IMR-90 (cell line): ENCODE results near the gene TROAP. TPM values are rescaled to one million over a fixed set of nuclear protein-coding genes. Genes with fewer than 3 reads are reported as not detected.

Source experiments
- ATAC-seq: fragments of 200-7000 bp; cut with Tn5 transposase; 2 replicates; pipeline ENCODE4 v1.9.1; 2020; ENCODE audit warnings: low read depth, mild to moderate bottlenecking, moderate library complexity
- BruUV-seq: library from RNA; stranded (reverse); fragments of 400-500 nt; replicated peaks from 2 replicates; lab custom pipeline; 2021; lab: Mats Ljungman, UMichigan
- CTCF ChIA-PET: fragments of 300-600 bp; formaldehyde crosslinking; extraction: SDS; loops from one replicate; lab custom pipeline; 2021; ENCODE audit warnings: antibody characterized with exemption; lab: Yijun Ruan, JAX
- POLR2A ChIA-PET: fragments of 300-600 bp; sonication (Branson Sonifier 250); formaldehyde crosslinking; loops from one replicate; lab custom pipeline; 2022; ENCODE audit warnings: antibody characterized with exemption; ENCODE audit not compliant: unreplicated experiment; lab: Charles Lee
- DNase-seq: peaks from one replicate; pipeline ENCODE4 v3.0.0; 2013
- H2AFZ ChIP-seq: replicated peaks from 2 replicates; pipeline ENCODE3; 2013; ENCODE audit warnings: low read length, mild to moderate bottlenecking; ENCODE audit not compliant: poor library complexity
- H2AK5ac ChIP-seq: 2 replicates; pipeline ENCODE4 v1.6.1; 2013; ENCODE audit warnings: low read depth, low read length, inconsistent platforms
- H2AK9ac ChIP-seq: replicated peaks from 2 replicates; pipeline ENCODE3; 2013; ENCODE audit warnings: mild to moderate bottlenecking, low read depth, low read length, moderate library complexity; ENCODE audit not compliant: poor library complexity
- H2BK120ac ChIP-seq: 2 replicates; pipeline ENCODE4 v1.6.1; 2013; ENCODE audit warnings: low read depth, low read length, inconsistent platforms
- H2BK15ac ChIP-seq: 3 replicates; pipeline ENCODE4 v1.6.1; 2013; ENCODE audit warnings: low read depth, low read length, inconsistent platforms
- H2BK20ac ChIP-seq: 2 replicates; pipeline ENCODE4 v1.6.1; 2013; ENCODE audit warnings: low read depth, mild to moderate bottlenecking, inconsistent platforms, low read length, moderate library complexity
- H2BK5ac ChIP-seq: 2 replicates; pipeline ENCODE4 v1.6.1; 2013; ENCODE audit warnings: mild to moderate bottlenecking, low read depth, low read length, inconsistent platforms; ENCODE audit not compliant: poor library complexity, severe bottlenecking
- H3K14ac ChIP-seq: replicated peaks from 2 replicates; pipeline ENCODE4 v1.6.1; 2013; ENCODE audit warnings: low read depth, low read length, inconsistent platforms
- H3K18ac ChIP-seq: 2 replicates; pipeline ENCODE4 v1.6.1; 2013; ENCODE audit warnings: low read depth, low read length, control low read depth
- H3K23ac ChIP-seq: 2 replicates; pipeline ENCODE4 v1.6.1; 2013; ENCODE audit warnings: low read depth, low read length, inconsistent platforms
- H3K27ac ChIP-seq: 2 replicates; pipeline ENCODE4 v1.5.1; 2013; ENCODE audit warnings: mild to moderate bottlenecking, control low read depth, low read length; ENCODE audit not compliant: insufficient read depth
- H3K27me3 ChIP-seq: 2 replicates; pipeline ENCODE4 v1.6.1; 2013; ENCODE audit warnings: low read length; ENCODE audit not compliant: control insufficient read depth, insufficient read depth
- H3K36me3 ChIP-seq: 2 replicates; pipeline ENCODE4 v1.6.1; 2013; ENCODE audit warnings: low read length, mixed read lengths; ENCODE audit not compliant: control insufficient read depth, insufficient read depth
- H3K4ac ChIP-seq: 2 replicates; pipeline ENCODE4 v1.6.1; 2013; ENCODE audit warnings: low read depth, low read length, inconsistent platforms
- H3K4me1 ChIP-seq: 2 replicates; pipeline ENCODE4 v1.6.1; 2013; ENCODE audit warnings: low read length, mixed read lengths; ENCODE audit not compliant: control insufficient read depth, insufficient read depth
- H3K4me2 ChIP-seq: 2 replicates; pipeline ENCODE4 v1.6.1; 2013; ENCODE audit warnings: low read depth, mild to moderate bottlenecking, control low read depth, low read length, moderate library complexity
- H3K4me3 ChIP-seq: 2 replicates; pipeline ENCODE4 v1.5.1; 2013; ENCODE audit warnings: low read depth, mild to moderate bottlenecking, control low read depth, low read length, moderate library complexity; ENCODE audit not compliant: insufficient read depth
- H3K56ac ChIP-seq: 2 replicates; pipeline ENCODE4 v1.6.1; 2013; ENCODE audit warnings: low read length, inconsistent platforms; ENCODE audit not compliant: insufficient read depth; ENCODE audit errors: extremely low read depth
- H3K79me1 ChIP-seq, 2 experiments: 2 replicates each; pipeline ENCODE4 v1.6.1; 2013; ENCODE audit warnings: low read length in 2 of 2, inconsistent platforms in 1 of 2, low read depth in 1 of 2
- H3K9ac ChIP-seq: 2 replicates; pipeline ENCODE4 v1.6.1; 2013; ENCODE audit warnings: low read depth, low read length, control low read depth
- H3K9me1 ChIP-seq: 2 replicates; pipeline ENCODE4 v1.6.1; 2013; ENCODE audit warnings: low read length, inconsistent platforms; ENCODE audit not compliant: insufficient read depth
- H3K9me3 ChIP-seq: 2 replicates; pipeline ENCODE4 v1.6.1; 2013; ENCODE audit warnings: low read length; ENCODE audit not compliant: control insufficient read depth, insufficient read depth
- H4K20me1 ChIP-seq: 2 replicates; pipeline ENCODE4 v1.6.1; 2013; ENCODE audit warnings: low read length, inconsistent platforms; ENCODE audit not compliant: insufficient read depth
- H4K5ac ChIP-seq: 2 replicates; pipeline ENCODE4 v1.6.1; 2013; ENCODE audit warnings: mild to moderate bottlenecking, low read depth, low read length, control low read depth
- H4K8ac ChIP-seq, 2 experiments: 2 replicates each; pipeline ENCODE4 v1.6.1; 2013; ENCODE audit warnings: low read depth in 2 of 2, low read length in 2 of 2, control low read depth in 1 of 2, inconsistent platforms in 1 of 2
- H4K91ac ChIP-seq: 2 replicates; pipeline ENCODE4 v1.6.1; 2013; ENCODE audit warnings: low read depth, low read length, inconsistent platforms; ENCODE audit not compliant: insufficient read depth
- BHLHE40 ChIP-seq: fragments of 150-350 bp; IDR thresholded peaks from 2 replicates; pipeline ENCODE4 v1.6.1; 2016; ENCODE audit warnings: mild to moderate bottlenecking, low read depth, low read length
- CEBPB ChIP-seq: IDR thresholded peaks from 2 replicates; pipeline ENCODE4 v1.6.1; 2012; ENCODE audit warnings: low read depth, low read length, improper control_type of control experiment
- CHD1 ChIP-seq: IDR thresholded peaks from 2 replicates; pipeline ENCODE4 v1.6.1; 2012; ENCODE audit warnings: low read depth, low read length, improper control_type of control experiment
- FOS ChIP-seq: fragments of 150-350 bp; IDR thresholded peaks from 2 replicates; pipeline ENCODE4 v1.6.1; 2016; ENCODE audit warnings: low read depth, low read length
- MAFK ChIP-seq: IDR thresholded peaks from 2 replicates; pipeline ENCODE4 v1.6.1; 2012; ENCODE audit warnings: low read depth, low read length, improper control_type of control experiment
- MAZ ChIP-seq: IDR thresholded peaks from 2 replicates; pipeline ENCODE4 v1.6.1; 2012; ENCODE audit warnings: low read depth, mild to moderate bottlenecking, low read length, improper control_type of control experiment, moderate library complexity, borderline replicate concordance
- MXI1 ChIP-seq: IDR thresholded peaks from 2 replicates; pipeline ENCODE4 v1.6.1; 2012; ENCODE audit warnings: low read depth, mild to moderate bottlenecking, low read length, moderate library complexity, borderline replicate concordance
- NFE2L2 ChIP-seq: fragments of 150-350 bp; IDR thresholded peaks from 2 replicates; pipeline ENCODE4 v1.6.1; 2016; ENCODE audit warnings: low read depth, mild to moderate bottlenecking, low read length
- POLR2A ChIP-seq: IDR thresholded peaks from 2 replicates; pipeline ENCODE4 v1.6.1; 2012; ENCODE audit warnings: mild to moderate bottlenecking, low read depth, low read length
- RAD21 ChIP-seq: IDR thresholded peaks from 2 replicates; pipeline ENCODE4 v1.6.1; 2012; ENCODE audit warnings: low read length, improper control_type of control experiment
- RCOR1 ChIP-seq: IDR thresholded peaks from 2 replicates; pipeline ENCODE4 v1.6.1; 2012; ENCODE audit warnings: mild to moderate bottlenecking, low read length, improper control_type of control experiment; ENCODE audit not compliant: insufficient replicate concordance
- RFX5 ChIP-seq: IDR thresholded peaks from 2 replicates; pipeline ENCODE4 v1.8.0; 2012; ENCODE audit warnings: low read depth, mild to moderate bottlenecking, low read length, moderate library complexity
- SMC3 ChIP-seq: fragments of 150-350 bp; IDR thresholded peaks from 2 replicates; pipeline ENCODE4 v1.6.1; 2016; ENCODE audit warnings: low read depth, mild to moderate bottlenecking, antibody characterized with exemption, low read length, moderate library complexity
- WGBS, 2 experiments: methylation state at CpG; one replicate each; pipeline versions ENCODE4 v1.1.5 to v1.1.7; 2013; ENCODE audit warnings: missing lambda C conversion rate in 2 of 2; ENCODE audit not compliant: insufficient read length in 1 of 2; ENCODE audit errors: extremely low coverage in 2 of 2; 5-methylcytosine and 5-hydroxymethylcytosine counted together
- dilution Hi-C: fragments of 300-500 bp; cut with HindIII; formaldehyde crosslinking; loops from one replicate; pipeline ENCODE4 v1.14.3; 2018; ENCODE audit warnings: low sequenced_read_pairs; ENCODE audit not compliant: unreplicated experiment
- in situ Hi-C: fragments of 300-500 bp; cut with MboI; formaldehyde crosslinking; loops from 3 replicates; pipeline ENCODE4 v1.14.3; 2019; ENCODE audit warnings: low sequenced_read_pairs, inconsistent platforms, mixed read lengths
- intact Hi-C: fragments of 100-400 bp; cut with micrococcal nuclease; formaldehyde crosslinking; loops from 2 replicates; pipeline ENCODE4 v1.10.0; 2022
- polyA plus RNA-seq, 3 experiments: library from polyadenylated mRNA; depleted of rRNA; stranded (reverse); fragments of >200 nt; gene quantifications; 2 replicates each; pipeline ENCODE4 v1.2.3, GENCODE V29; 2012; ENCODE audit warnings: low replicate concordance in 1 of 3
- total RNA-seq: library from RNA; depleted of rRNA; stranded (reverse); fragments of >200 nt; gene quantifications from 2 replicates; pipeline ENCODE4 v1.2.3, GENCODE V29; 2012
- TF ChIP-seq, protein P1 (sequence below): fragments of 150-350 bp; IDR thresholded peaks from 2 replicates; pipeline ENCODE4 v1.6.1; 2017; ENCODE audit warnings: mild to moderate bottlenecking, antibody characterized with exemption, low read length, low read depth
- TF ChIP-seq, protein P2 (sequence below): fragments of 150-350 bp; IDR thresholded peaks from 2 replicates; pipeline ENCODE4 v1.6.1; 2016; ENCODE audit warnings: low read depth, mild to moderate bottlenecking, low read length, moderate library complexity, borderline replicate concordance
- TF ChIP-seq, protein P3 (sequence below): conservative IDR thresholded peaks from 2 replicates; pipeline ENCODE4 v1.5.1; 2012; ENCODE audit warnings: mild to moderate bottlenecking, low read depth, low read length, improper control_type of control experiment

The TROAP gene
- total and polyA plus RNA-seq, 2 of the 4 experiments (the other 2 are of a cell fraction), result 21.5 to 29.3 TPM

DNA sequence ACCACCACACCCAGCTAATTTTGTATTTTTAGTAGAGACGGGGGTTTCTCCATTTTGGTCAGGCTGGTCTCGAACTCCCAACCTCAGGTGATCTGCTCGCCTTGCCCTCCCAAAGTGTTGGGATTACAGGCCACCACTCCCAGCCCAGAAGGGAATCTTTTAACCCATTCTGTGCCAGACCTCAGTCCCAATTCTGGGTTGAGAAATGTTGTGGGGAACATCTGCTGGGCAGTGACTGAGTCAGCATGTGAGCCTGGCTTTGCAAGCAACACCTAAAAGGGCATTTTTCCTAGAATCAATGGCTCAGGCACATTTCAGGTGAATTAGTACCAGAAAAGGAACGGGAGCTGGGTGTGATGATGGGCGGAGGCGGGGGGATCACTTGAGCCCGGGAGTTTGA, 36.6 kb downstream of the TROAP start:
- H4K20me1 ChIP-seq, result no peaks in the 10 kb centered on the region
- no peak overlapping the region for H3K4me3 ChIP-seq
- no peak overlapping the region for H3K4ac ChIP-seq
- no peak overlapping the region for H2AFZ ChIP-seq
- H2BK20ac ChIP-seq, result no peak overlapping the region
- H3K36me3 ChIP-seq, result no peaks in the 10 kb centered on the region
- intact Hi-C loops, result no loop called here
- no CpG with 5 or more reads among the region's 7 CpGs for WGBS, 2 experiments
- POLR2A ChIA-PET, result interaction anchor here (0.7 kb wide), 1 partner anchor 158 kb away, joined by 3 read pairs; no protein-coding TSS in a partner anchor
- no peaks in the 10 kb centered on the region for H3K9me1 ChIP-seq
- CTCF ChIA-PET, result interaction anchor here (0.9 to 3.8 kb wide), 7 partner anchors 12 to 222 kb away, joined by 3 to 46 read pairs (median 18); partner anchors contain the start of gene DNAJC22
- H3K27me3 ChIP-seq, result no peaks in the 10 kb centered on the region
- H3K23ac ChIP-seq, result no peak overlapping the region
- in situ Hi-C loops, result loop anchor here (5.0 kb wide), 1 partner anchor 148 kb away; no protein-coding TSS in a partner anchor
- H4K5ac ChIP-seq, result no peak overlapping the region
- H4K91ac ChIP-seq, result no peak overlapping the region
- no peak overlapping the region for H2BK15ac ChIP-seq
- H3K79me1 ChIP-seq, result no peaks in the 10 kb centered on the region
- no peak overlapping the region for H3K14ac ChIP-seq
- dilution Hi-C loops, result loop anchor here (25.0 kb wide), 1 partner anchor 153 kb away; no protein-coding TSS in a partner anchor
- no peak overlapping the region for H3K18ac ChIP-seq
- no TSS peak for BruUV-seq
- H3K4me2 ChIP-seq, result no peak overlapping the region
- H2AK9ac ChIP-seq, result no peak overlapping the region
- H3K56ac ChIP-seq, result no peak overlapping the region
- H3K9ac ChIP-seq, result no peak overlapping the region
- H3K9me3 ChIP-seq, result no peaks in the 10 kb centered on the region
- H3K27ac ChIP-seq, result no peak overlapping the region
- H3K4me1 ChIP-seq, result peaks cover 2% of the 10 kb centered on the region; the same call in 1 of the 2 replicates
- ATAC-seq (no peak), DNase-seq (no peak)
- TF ChIP-seq CHD1 (no peak), POLR2A (no peak), BHLHE40 (no peak), MXI1 (no peak), FOS (no peak), NFE2L2 (no peak), SMC3 (no peak), CEBPB (no peak), RFX5 (no peak), MAZ (no peak), RAD21 (no peak), MAFK (no peak), RCOR1 (no peak)
- TF ChIP-seq, protein P1, sequence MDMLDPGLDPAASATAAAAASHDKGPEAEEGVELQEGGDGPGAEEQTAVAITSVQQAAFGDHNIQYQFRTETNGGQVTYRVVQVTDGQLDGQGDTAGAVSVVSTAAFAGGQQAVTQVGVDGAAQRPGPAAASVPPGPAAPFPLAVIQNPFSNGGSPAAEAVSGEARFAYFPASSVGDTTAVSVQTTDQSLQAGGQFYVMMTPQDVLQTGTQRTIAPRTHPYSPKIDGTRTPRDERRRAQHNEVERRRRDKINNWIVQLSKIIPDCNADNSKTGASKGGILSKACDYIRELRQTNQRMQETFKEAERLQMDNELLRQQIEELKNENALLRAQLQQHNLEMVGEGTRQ, result no peak
- TF ChIP-seq, protein P2, sequence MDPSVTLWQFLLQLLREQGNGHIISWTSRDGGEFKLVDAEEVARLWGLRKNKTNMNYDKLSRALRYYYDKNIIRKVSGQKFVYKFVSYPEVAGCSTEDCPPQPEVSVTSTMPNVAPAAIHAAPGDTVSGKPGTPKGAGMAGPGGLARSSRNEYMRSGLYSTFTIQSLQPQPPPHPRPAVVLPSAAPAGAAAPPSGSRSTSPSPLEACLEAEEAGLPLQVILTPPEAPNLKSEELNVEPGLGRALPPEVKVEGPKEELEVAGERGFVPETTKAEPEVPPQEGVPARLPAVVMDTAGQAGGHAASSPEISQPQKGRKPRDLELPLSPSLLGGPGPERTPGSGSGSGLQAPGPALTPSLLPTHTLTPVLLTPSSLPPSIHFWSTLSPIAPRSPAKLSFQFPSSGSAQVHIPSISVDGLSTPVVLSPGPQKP, result no peak
- TF ChIP-seq, protein P3, sequence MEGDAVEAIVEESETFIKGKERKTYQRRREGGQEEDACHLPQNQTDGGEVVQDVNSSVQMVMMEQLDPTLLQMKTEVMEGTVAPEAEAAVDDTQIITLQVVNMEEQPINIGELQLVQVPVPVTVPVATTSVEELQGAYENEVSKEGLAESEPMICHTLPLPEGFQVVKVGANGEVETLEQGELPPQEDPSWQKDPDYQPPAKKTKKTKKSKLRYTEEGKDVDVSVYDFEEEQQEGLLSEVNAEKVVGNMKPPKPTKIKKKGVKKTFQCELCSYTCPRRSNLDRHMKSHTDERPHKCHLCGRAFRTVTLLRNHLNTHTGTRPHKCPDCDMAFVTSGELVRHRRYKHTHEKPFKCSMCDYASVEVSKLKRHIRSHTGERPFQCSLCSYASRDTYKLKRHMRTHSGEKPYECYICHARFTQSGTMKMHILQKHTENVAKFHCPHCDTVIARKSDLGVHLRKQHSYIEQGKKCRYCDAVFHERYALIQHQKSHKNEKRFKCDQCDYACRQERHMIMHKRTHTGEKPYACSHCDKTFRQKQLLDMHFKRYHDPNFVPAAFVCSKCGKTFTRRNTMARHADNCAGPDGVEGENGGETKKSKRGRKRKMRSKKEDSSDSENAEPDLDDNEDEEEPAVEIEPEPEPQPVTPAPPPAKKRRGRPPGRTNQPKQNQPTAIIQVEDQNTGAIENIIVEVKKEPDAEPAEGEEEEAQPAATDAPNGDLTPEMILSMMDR, result no peak
- H2BK5ac ChIP-seq, result no peak overlapping the region
- no peak overlapping the region for H4K8ac ChIP-seq
- H2AK5ac ChIP-seq, result no peak overlapping the region
- H2BK120ac ChIP-seq, result no peak overlapping the region
